Mesenteric fat pad (tissue), 1 donor: ENCODE data around the gene CCL5. TPM values are rescaled to one million over a fixed set of nuclear protein-coding genes. Genes with fewer than 3 reads are reported as not detected.

Experiments
- total RNA-seq: library from RNA; stranded (reverse); fragmentation: NEBNext Ultra II Directional; extraction: Animal tissue kit (Norgen Biotek cat#: 25700); gene quantifications from one replicate; pipeline ENCODE4 v1.2.1, GENCODE V29; 2021
- donor health status: DM: yes; HTN: yes; CAD: no.

The CCL5 gene
- total RNA-seq, 1 donor from 2014 or later, result 4.0 TPM

Other genes starting within 250 kb of the CCL5 start
- gene RASL10B, start 148.7 kb downstream of the CCL5 start, total RNA-seq, result 24.3 TPM
- 1.2 TPM for gene GAS2L2, start 127.1 kb downstream of the CCL5 start, total RNA-seq
- gene C17orf50, start 119.5 kb downstream of the CCL5 start, total RNA-seq, result not detected
- gene MMP28, start 84.7 kb downstream of the CCL5 start, total RNA-seq, result 51.7 TPM
- 146 TPM for gene TAF15, start 70.9 kb downstream of the CCL5 start, total RNA-seq
- gene HEATR9, start 11.5 kb downstream of the CCL5 start, total RNA-seq, result not detected
- not detected for gene RDM1, start 50.4 kb upstream of the CCL5 start, total RNA-seq
- gene LYZL6, start 63.4 kb upstream of the CCL5 start, total RNA-seq, result not detected
- gene CCL16, start 101.1 kb upstream of the CCL5 start, total RNA-seq, result not detected
- 61.1 TPM for gene CCL14, start 106.4 kb upstream of the CCL5 start, total RNA-seq
- gene CCL15, start 121.2 kb upstream of the CCL5 start, total RNA-seq, result not detected
- gene CCL23, start 137.6 kb upstream of the CCL5 start, total RNA-seq, result 5.2 TPM
- 51.9 TPM for gene CCL18, start 183.9 kb upstream of the CCL5 start, total RNA-seq
- 33.7 TPM for gene CCL3, start 209.8 kb upstream of the CCL5 start, total RNA-seq
- 25.3 TPM for gene CCL4, start 223.5 kb upstream of the CCL5 start, total RNA-seq